Neuron (in vitro differentiated cells): ENCODE measurements around the gene DDB1.

Experiments used
- H2AFZ ChIP-seq: one replicate; pipeline ENCODE4 v1.6.1; 2013; ENCODE audit warnings: low read depth, mild to moderate bottlenecking, inconsistent platforms, low read length, moderate library complexity
- H3K27me3 ChIP-seq: one replicate; pipeline ENCODE4 v1.6.1; 2013; ENCODE audit warnings: low read length; ENCODE audit not compliant: insufficient read depth
- H3K36me3 ChIP-seq: one replicate; pipeline ENCODE4 v1.6.1; 2013; ENCODE audit warnings: low read length; ENCODE audit not compliant: insufficient read depth
- H3K4me1 ChIP-seq: one replicate; pipeline ENCODE4 v1.6.1; 2013; ENCODE audit warnings: low read length; ENCODE audit not compliant: insufficient read depth
- H3K4me3 ChIP-seq: 2 replicates; pipeline ENCODE4 v1.5.1; 2013; ENCODE audit warnings: mild to moderate bottlenecking, low read length, moderate library complexity
- H3K9me3 ChIP-seq: one replicate; pipeline ENCODE4 v1.6.1; 2013; ENCODE audit warnings: low read length

The DDB1 gene

DNA sequence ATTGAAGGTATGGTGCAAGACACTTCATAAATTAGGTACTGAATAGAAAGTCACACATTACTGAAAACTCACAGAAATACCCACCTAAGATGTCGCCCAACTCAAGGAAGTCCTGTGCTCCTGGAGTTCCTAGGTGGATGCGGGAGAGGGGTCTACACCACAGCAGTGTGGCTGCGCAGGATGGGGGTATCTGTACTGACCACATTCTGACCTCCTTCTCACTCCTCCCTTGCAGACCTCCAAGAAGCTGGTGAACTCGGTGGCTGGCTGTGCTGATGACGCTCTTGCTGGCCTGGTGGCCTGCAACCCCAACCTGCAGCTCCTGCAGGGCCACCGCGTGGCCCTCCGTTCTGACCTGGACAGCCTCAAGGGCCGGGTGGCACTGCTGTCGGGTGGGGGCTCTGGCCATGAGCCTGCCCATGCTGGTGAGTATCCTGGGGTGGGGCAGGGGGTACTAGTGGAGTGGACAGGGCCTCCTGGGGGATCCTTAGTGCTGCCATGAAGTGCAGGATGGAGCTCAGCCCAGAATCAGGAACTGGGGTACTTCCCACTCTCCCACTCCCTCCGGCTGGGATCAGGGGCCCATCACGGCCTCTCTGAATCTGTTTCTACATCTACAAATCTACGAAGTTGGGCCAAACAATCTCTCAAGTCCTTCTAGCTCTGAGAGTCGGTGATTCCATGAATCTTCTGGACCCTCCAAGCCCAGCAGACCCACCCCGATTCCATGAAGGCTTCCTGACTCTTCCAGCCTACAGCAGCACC, 5.0 kb upstream of the DDB1 start:
- Histone ChIP-seq H3K4me3 (no peak overlapping the region), H3K9me3 (no peaks in the 10 kb centered on the region), H3K27me3 (no peaks in the 10 kb centered on the region), H3K36me3 (peaks cover 10% of the 10 kb centered on the region), H3K4me1 (peaks cover 22% of the 10 kb centered on the region), H2AFZ (no peak overlapping the region)

DNA sequence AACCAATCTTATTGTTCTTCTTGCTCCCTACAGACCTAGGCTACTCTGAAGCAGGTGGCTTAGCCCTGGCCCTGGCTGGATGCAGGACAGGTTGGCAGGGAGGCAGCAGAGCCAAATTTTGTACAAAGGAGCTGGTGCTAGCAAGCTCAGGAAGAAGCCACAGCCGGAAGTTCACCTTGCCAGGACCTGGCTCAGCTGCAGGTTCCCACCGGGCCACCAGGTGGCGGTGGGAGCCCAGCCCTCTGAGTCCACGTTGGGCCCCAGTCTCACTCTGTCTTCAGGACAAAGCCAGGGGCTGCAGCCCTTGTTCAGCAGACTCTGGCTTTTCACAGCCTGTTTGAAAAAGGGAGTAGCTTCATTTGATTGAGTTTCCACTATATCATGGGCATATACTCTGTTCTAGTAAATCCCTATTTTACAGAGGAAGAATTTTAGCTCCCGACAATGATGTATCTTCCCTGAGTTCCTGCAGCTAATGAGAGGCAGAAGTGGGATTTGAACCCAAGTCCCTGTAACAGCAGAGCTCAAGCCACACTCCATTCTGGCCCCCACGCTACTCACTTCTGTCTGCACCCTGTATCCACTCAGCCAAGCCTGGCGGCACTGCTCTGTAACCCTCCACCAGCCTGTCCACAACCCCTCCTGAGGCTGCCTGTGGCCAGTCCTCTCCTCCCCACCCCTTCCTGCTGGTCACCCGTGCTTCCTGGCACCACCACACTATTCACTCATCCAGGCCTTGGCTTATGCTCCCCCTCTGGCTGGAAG, 3.4 kb upstream of the DDB1 start:
- H3K4me1 ChIP-seq: peaks cover 32% of the 10 kb centered on the region
- H3K4me3 ChIP-seq: no peak overlapping the region
- H2AFZ ChIP-seq: peak overlapping the region; percentile 33

DNA sequence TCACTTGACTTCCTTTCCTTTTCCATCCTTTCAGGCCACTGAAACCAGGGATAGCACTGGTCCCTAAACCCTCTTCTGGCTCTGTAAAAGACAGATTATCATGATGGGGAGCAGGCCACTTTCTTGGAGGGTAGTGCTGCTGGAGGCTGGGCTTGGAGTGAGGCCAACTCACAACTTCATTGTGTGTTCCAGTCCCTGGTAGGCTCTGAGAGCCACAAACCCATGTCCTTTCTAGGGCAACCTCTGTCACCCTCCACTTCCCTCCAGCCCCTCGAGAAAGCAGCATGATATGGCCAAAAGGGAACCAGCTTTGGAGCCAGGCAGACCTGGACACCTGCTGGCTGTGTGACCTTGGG, 2.4 kb upstream of the DDB1 start:
- Histone ChIP-seq H3K4me3 (no peak overlapping the region), H3K9me3 (no peaks in the 10 kb centered on the region), H3K36me3 (peaks cover 3% of the 10 kb centered on the region), H3K4me1 (peaks cover 35% of the 10 kb centered on the region), H3K27me3 (no peaks in the 10 kb centered on the region), H2AFZ (no peak overlapping the region)

More for the DNA sequence above, 3.4 kb upstream of the DDB1 start:
- no peaks in the 10 kb centered on the region for H3K9me3 ChIP-seq
- no peaks in the 10 kb centered on the region for H3K27me3 ChIP-seq
- H3K36me3 ChIP-seq: peaks cover 3% of the 10 kb centered on the region

DNA sequence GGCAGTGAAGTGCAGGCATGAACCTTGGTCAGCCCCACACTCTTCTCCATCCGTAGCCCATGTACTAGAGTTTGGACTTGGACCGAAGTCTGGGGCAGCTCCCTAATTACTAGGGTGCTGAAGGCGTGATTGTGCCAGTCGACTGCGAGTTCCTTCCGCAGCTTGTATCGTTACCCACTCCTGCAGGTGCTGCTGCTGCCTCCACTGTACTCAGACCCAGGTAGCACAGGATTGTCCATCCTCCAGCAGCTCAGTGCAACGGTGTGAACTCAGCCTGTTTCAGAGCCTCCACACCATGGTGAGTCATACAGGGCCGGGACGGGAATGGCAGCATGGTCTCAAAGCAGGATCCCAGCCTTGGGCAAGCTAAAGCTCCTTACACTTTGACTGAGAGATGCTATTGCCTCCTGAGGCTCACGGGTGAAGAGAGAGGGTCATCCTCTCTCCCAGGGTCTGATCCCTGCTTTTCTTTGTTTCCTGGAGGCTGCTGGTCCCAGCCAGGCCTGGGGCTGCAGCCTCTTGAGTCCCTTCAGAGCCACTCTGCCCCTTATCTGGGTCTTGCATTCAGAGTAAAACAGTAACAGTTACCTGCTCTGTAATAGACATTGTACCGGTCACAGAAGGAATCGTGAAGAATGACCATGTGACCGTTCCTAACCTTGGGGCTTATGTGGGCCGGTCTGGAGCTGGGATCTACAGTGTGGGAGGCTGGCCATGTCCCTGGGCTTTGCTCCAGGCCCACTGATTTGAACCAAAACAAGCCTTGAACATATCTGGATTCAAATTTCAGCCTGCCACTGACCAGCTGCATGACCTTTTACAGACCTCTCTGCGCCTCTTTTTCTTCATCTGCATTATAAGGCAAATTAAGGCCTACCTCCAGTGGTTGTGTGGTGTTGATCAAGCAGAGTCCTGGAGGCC, 1.8 kb upstream of the DDB1 start:
- Histone ChIP-seq H3K9me3 (no peaks in the 10 kb centered on the region), H3K36me3 (peaks cover 8% of the 10 kb centered on the region), H3K27me3 (no peaks in the 10 kb centered on the region), H3K4me1 (peaks cover 35% of the 10 kb centered on the region), H3K4me3 (no peak overlapping the region), H2AFZ (no peak overlapping the region)

DNA sequence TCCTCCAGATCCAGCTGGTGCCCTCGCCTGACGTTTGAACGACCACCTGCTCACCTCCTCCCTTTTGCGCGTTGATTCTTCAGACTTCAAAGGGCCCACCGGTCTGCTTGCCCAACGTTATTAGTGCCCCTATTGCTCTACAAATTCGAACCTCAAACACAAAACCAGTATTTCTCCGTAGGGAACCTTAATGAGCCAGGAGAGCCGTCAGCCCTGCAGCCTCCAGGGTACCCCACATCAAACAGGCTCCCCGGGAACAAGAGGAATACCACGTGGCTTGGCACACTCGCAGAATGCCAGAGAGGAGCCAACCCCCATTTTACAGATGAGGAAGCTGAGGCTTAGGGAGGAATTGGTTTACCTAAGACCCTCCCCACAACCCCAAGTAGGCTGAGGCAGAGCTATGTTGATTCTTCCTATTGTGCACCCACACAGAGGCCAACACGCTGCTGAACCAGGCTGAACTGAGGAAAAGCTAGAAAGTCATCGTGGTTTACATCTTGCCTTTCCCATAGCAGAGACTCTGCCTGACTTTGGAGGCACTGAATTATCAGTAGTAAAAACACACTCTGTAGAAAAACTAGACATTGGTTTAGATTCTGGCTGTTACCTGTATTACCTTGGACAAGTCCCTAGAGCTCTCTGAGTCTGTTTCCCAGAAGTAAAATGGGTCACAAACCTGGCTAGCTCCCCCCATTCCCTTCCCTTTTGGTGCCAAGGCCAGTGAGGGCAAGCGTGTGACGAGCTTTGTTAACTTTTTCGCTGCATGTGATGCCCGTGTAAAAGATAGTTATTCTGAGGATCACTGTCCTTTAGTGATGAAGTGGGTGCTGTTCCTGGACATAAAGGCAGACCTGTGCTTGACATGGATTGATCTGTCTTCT, 887 bp upstream of the DDB1 start:
- Histone ChIP-seq H3K4me3 (peak overlapping the region; percentile 89), H2AFZ (peak overlapping the region; percentile 70), H3K36me3 (peaks cover 17% of the 10 kb centered on the region), H3K9me3 (no peaks in the 10 kb centered on the region), H3K4me1 (peaks cover 35% of the 10 kb centered on the region), H3K27me3 (no peaks in the 10 kb centered on the region)

DNA sequence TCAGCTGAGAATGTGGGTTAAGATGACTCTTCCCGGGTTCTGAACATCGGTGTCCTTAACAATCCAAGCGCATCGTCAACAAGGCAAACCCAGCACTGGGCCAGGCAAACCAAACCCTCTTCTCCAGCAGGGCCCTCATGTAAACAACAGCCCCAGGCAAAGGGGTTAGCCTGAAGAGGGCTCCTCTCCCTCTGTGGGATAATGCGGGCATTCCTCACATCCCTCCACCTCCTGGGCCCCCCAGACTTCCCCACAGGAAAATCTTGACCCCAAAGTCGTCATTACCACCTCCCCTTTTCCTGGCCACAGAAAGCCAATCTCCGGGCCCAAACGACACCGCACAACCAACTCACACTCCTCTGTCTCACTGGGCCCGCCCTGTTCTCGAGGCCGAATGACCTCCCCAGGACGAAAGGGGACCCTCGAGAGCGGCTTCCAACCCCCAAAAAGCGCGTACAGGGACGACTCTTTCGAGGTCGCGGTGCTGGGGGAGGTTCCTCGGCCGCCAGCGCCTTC, 566 bp downstream of the DDB1 start:
- H3K9me3 ChIP-seq: no peaks in the 10 kb centered on the region
- peak overlapping the region; percentile 14 for H2AFZ ChIP-seq
- peaks cover 35% of the 10 kb centered on the region for H3K4me1 ChIP-seq
- peaks cover 26% of the 10 kb centered on the region for H3K36me3 ChIP-seq
- peak overlapping the region; percentile 89 for H3K4me3 ChIP-seq
- no peaks in the 10 kb centered on the region for H3K27me3 ChIP-seq

DNA sequence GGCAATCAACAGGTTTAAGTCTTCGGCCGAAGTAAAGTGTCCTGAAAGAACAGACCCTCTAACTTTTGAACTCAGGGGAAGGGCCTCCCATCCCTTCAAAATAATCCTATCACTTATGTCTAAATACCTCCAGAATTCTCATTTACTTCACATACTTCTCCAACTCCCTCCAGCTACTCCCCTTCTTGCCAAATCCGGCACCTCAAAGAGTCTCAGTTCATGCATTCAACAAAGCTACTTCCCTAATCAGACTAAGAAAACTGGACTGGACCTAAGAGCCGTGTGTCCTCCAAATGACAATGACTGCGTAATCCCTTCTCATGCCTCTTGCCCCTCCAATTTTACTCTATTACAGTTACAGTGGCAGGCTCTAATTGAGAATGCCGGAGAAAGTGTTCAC, 1.3 kb downstream of the DDB1 start:
- H3K9me3 ChIP-seq: no peaks in the 10 kb centered on the region
- no peaks in the 10 kb centered on the region for H3K27me3 ChIP-seq
- peaks cover 35% of the 10 kb centered on the region for H3K4me1 ChIP-seq
- H2AFZ ChIP-seq: no peak overlapping the region
- peaks cover 31% of the 10 kb centered on the region for H3K36me3 ChIP-seq
- H3K4me3 ChIP-seq: peak overlapping the region; percentile 89

DNA sequence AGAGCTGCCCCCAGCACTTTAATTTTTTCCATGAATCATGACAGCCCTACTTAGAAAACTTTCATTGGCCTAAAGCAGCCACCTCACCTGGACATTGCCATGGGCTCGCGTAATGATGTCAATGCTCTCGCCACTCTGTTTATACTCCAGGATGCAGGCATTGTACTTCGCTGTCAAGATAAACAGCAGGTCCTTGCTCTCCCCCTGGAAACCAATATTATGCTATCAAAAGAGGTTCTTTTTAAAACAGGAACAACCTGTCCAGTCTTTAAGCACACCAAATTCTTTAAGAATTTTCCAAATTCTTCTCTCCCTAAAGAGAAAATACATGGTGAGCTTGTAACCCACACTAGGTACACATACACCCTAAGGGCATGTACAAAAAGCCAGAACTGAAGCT, 3.0 kb downstream of the DDB1 start:
- Histone ChIP-seq H3K36me3 (peaks cover 48% of the 10 kb centered on the region), H3K9me3 (no peaks in the 10 kb centered on the region), H2AFZ (no peak overlapping the region), H3K4me1 (peaks cover 26% of the 10 kb centered on the region), H3K4me3 (no peak overlapping the region), H3K27me3 (no peaks in the 10 kb centered on the region)

DNA sequence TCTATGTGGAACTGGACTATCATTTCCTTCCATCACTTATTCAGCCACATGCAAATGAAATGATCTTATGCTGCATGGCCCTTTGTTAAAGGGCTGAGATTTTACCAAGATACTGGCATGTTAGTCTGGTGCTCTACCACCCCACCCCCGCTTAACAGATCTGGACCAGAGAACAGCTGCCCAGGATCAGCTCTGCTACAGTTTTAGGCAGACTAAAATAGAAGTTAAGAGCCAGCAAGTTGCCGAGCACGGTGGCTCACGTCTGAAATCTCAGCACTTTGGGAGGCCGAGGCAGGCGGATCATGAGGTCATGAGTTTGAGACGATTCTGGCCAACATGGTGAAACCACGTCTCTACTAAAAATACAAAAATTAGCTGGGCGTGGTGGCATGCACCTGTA, 4.6 kb downstream of the DDB1 start:
- peaks cover 14% of the 10 kb centered on the region for H3K4me1 ChIP-seq
- peaks cover 60% of the 10 kb centered on the region for H3K36me3 ChIP-seq
- no peak overlapping the region for H2AFZ ChIP-seq
- H3K27me3 ChIP-seq: no peaks in the 10 kb centered on the region
- H3K9me3 ChIP-seq: no peaks in the 10 kb centered on the region
- H3K4me3 ChIP-seq: no peak overlapping the region

DNA sequence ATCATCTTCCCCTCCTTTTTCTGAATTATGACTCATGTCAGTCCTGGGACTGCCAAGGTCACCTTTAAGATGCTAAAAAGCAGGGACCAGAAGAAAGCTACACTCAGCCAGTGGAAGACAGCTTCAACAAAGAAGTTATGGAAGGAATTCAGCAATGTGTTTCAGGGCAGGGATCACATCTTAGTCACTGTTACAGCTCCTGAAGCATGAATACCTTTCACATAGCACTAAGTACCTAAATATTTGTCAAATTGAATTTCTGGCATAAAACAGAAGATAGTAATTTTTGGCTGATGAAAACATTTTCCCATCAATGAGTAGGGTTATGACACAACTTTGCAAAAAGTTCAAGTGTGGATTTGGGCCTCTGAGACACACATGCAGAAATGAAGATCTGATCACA, 5.2 kb downstream of the DDB1 start:
- H3K4me1 ChIP-seq: peaks cover 14% of the 10 kb centered on the region
- H3K9me3 ChIP-seq: no peaks in the 10 kb centered on the region
- no peak overlapping the region for H2AFZ ChIP-seq
- peaks cover 67% of the 10 kb centered on the region for H3K36me3 ChIP-seq
- H3K27me3 ChIP-seq: no peaks in the 10 kb centered on the region
- no peak overlapping the region for H3K4me3 ChIP-seq

DNA sequence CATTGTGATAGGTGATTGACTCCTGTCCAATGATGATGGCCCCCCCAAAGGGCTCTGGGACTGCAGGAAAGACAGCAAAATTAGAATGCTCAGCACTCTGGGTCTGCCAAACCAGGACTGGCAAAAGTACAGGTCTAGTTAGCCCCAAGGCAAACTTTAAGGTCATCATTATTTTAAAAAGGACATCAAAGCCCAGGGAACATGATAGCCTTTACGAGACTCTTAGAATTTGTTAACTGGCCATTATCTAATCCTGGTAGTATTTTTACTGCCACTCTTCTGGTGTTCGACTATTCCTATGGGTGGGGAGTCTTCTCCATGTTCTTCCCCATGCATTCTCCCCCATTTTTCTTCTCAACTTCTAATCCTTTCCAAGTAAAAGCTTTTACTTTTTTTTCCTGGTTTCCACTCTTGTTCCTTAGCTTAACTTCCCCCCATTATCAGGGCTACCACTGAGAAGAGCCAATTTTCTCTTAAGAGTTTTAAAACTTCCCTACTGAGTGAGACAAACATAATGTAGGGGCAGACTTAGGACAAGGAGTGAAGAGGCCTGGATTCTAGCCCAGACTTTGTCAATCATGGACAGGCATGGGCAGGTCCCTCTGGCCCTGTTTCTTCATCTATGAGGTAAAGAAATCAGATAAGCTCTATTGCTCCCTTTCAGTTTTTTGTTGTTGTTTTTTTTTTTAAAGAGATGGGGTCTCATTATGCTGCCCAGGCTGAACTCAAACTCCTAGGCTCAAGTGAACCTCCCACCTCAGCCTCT, 7.1 kb downstream of the DDB1 start:
- Histone ChIP-seq H3K9me3 (no peaks in the 10 kb centered on the region), H3K4me1 (no peaks in the 10 kb centered on the region), H3K4me3 (no peak overlapping the region), H3K27me3 (no peaks in the 10 kb centered on the region), H3K36me3 (peaks cover 84% of the 10 kb centered on the region), H2AFZ (no peak overlapping the region)
